ENCODE results near the gene OSBPL3. TPM values are rescaled to one million over a fixed set of nuclear protein-coding genes. Genes with fewer than 3 reads are reported as not detected.

The OSBPL3 gene
- total and polyA plus RNA-seq, 11 donors, result 1.5 to 14.3 (median 4.9) TPM

- intact Hi-C loops (cut with DNase I), result no loop called here
- Histone ChIP-seq H3K27ac (no peak overlapping the region), H3K36me3 (peaks cover 0 to 35% (median 3%) of the 10 kb centered on the region in 9 donors), H3K27me3 (no peaks in the 10 kb centered on the region), H3K4me3 (no peak overlapping the region), H3K9me3 (no peaks in the 10 kb centered on the region), H3K4me1 (no peaks in the 10 kb centered on the region)
- WGBS, 4 donors, result 94 to 97% (median 94%) methylated on average over 2 of the region's 2 CpGs
- TF ChIP-seq CTCF (IDR thresholded peaks at IDR 0.05) (no peak), POLR2A (IDR thresholded peaks at IDR 0.05) (no peak)
- ATAC-seq (no peak), DNase-seq (no peak)
These were observed 110.4 kb downstream of the OSBPL3 start for GRCh38 chr7:24869572-24869971.

- ATAC-seq (no peak), DNase-seq (no peak)
- TF ChIP-seq CTCF (IDR thresholded peaks at IDR 0.05) (no peak), POLR2A (IDR thresholded peaks at IDR 0.05) (no peak)
- H3K4me1 ChIP-seq, result no peaks in the 10 kb centered on the region
- intact Hi-C loops (cut with DNase I), result no loop called here
- H3K27me3 ChIP-seq, result no peaks in the 10 kb centered on the region
- no peaks in the 10 kb centered on the region for H3K9me3 ChIP-seq
- WGBS, 4 donors, result 48 to 80% (median 66%) methylated on average over 4 of the region's 4 CpGs
- H3K27ac ChIP-seq, result no peak overlapping the region
- H3K4me3 ChIP-seq, result no peak overlapping the region
- H3K36me3 ChIP-seq, result peaks cover 0 to 38% (median 3%) of the 10 kb centered on the region in 9 donors
These were observed 111.2 kb downstream of the OSBPL3 start for GRCh38 chr7:24868741-24869140.

GRCh38 chr7:24866004-24866615, 113.9 kb downstream of the OSBPL3 start:
- 92 to 94% (median 94%) methylated on average over 12 of the region's 12 CpGs for WGBS, 4 donors
- intact Hi-C loops (cut with DNase I), result no loop called here
- peaks cover 0 to 4% (median 0%) of the 10 kb centered on the region in 12 donors for H3K4me1 ChIP-seq

More at GRCh38 chr7:24866004-24866615, 113.9 kb downstream of the OSBPL3 start:
- no peak for TF ChIP-seq CTCF (IDR thresholded peaks at IDR 0.05)
- no peak for TF ChIP-seq POLR2A (IDR thresholded peaks at IDR 0.05)
- no peak for DNase-seq
- Histone ChIP-seq H3K27ac (no peak overlapping the region), H3K9me3 (no peaks in the 10 kb centered on the region), H3K36me3 (peaks cover 0 to 52% (median 3%) of the 10 kb centered on the region in 9 donors), H3K27me3 (no peaks in the 10 kb centered on the region), H3K4me3 (no peak overlapping the region)
- ATAC-seq, result no peak

All from heart left ventricle (tissue), 16 donors.